Thoracic aorta (tissue), 2 donors: Measurements from ENCODE around the gene U2AF2. TPM values are rescaled to one million over a fixed set of nuclear protein-coding genes. Genes with fewer than 3 reads are reported as not detected.

ENCODE experiments used
- ATAC-seq: fragments of 150-250 bp; one replicate; pipeline ENCODE4 v1.8.0; 2017; ENCODE audit warnings: low read depth; ENCODE audit not compliant: insufficient number of reproducible peaks, low FRiP score
- DNase-seq: peaks from one replicate; pipeline ENCODE4 v3.0.0-alpha.2; 2020; ENCODE audit warnings: low spot score
- H3K27ac ChIP-seq, 2 donors: fragments of 200-600 bp; sonication (generic); 1 replicate in 1 of 2; 2 replicates in 1 of 2; pipeline ENCODE4 v1.5.1; 2016; ENCODE audit warnings: mild to moderate bottlenecking in 2 of 2, moderate library complexity in 2 of 2
- H3K27me3 ChIP-seq: fragments of 200-600 bp; sonication (generic); replicated peaks from 2 replicates; pipeline ENCODE4 v1.6.0; 2016; ENCODE audit warnings: mild to moderate bottlenecking; ENCODE audit not compliant: insufficient read depth
- H3K36me3 ChIP-seq: fragments of 200-600 bp; sonication (generic); one replicate; pipeline ENCODE4 v1.5.1; 2016
- H3K4me1 ChIP-seq, 2 donors: fragments of 200-600 bp; sonication (generic); 1 replicate in 1 of 2; 2 replicates in 1 of 2; pipeline versions ENCODE4 v1.5.1 to v1.6.0; 2016; ENCODE audit warnings: low read depth in 2 of 2, mild to moderate bottlenecking in 1 of 2; ENCODE audit not compliant: control insufficient read depth in 1 of 2
- H3K4me3 ChIP-seq: fragments of 200-600 bp; sonication (generic); 2 replicates; pipeline ENCODE4 v1.5.1; 2016; ENCODE audit warnings: mild to moderate bottlenecking
- H3K9me3 ChIP-seq: fragments of 200-600 bp; sonication (generic); 2 replicates; pipeline ENCODE4 v1.5.1; 2016
- CTCF ChIP-seq: fragments of 200-600 bp; sonication (generic); IDR thresholded peaks from one replicate; pipeline ENCODE4 v1.5.1; 2019; ENCODE audit warnings: antibody characterized with exemption
- total RNA-seq, 2 donors: library from RNA; depleted of rRNA; stranded (reverse); fragments of >200 nt; gene quantifications; one replicate each; pipeline versions ENCODE4 v1.1.0 to v1.2.3, GENCODE V29; 2016

The U2AF2 gene
- total RNA-seq, 2 donors from 2014 or later: 77.3 to 106 TPM

GRCh38 chr19:55690109-55690768 lies 35.4 kb downstream of the U2AF2 start:
- no peak for TF ChIP-seq CTCF
- DNase-seq (no peak), ATAC-seq (no peak)
- H3K27ac ChIP-seq: no peak overlapping the region
- H3K36me3 ChIP-seq: peaks cover 73% of the 10 kb centered on the region
- H3K27me3 ChIP-seq: no peaks in the 10 kb centered on the region
- H3K4me1 ChIP-seq: no peaks in the 10 kb centered on the region
- no peaks in the 10 kb centered on the region for H3K9me3 ChIP-seq
- H3K4me3 ChIP-seq: no peak overlapping the region

GRCh38 chr19:55690769-55691545 lies 36.1 kb downstream of the U2AF2 start:
- DNase-seq: no peak
- Histone ChIP-seq H3K36me3 (peaks cover 73% of the 10 kb centered on the region), H3K27ac (no peak overlapping the region), H3K4me3 (no peak overlapping the region), H3K27me3 (no peaks in the 10 kb centered on the region), H3K4me1 (no peaks in the 10 kb centered on the region), H3K9me3 (no peaks in the 10 kb centered on the region)
- no peak for ATAC-seq
- no peak for TF ChIP-seq CTCF

- no peaks in the 10 kb centered on the region for H3K4me1 ChIP-seq
- ATAC-seq: no peak
- no peak overlapping the region for H3K4me3 ChIP-seq
- H3K9me3 ChIP-seq: no peaks in the 10 kb centered on the region
- no peaks in the 10 kb centered on the region for H3K27me3 ChIP-seq
- no peak for TF ChIP-seq CTCF
- no peak overlapping the region for H3K27ac ChIP-seq
- H3K36me3 ChIP-seq: peaks cover 78% of the 10 kb centered on the region
- DNase-seq: no peak
Measured at GRCh38 chr19:55691561-55692481, 37.0 kb downstream of the U2AF2 start.

GRCh38 chr19:55692681-55693081 lies 37.8 kb downstream of the U2AF2 start:
- Histone ChIP-seq H3K4me1 (no peaks in the 10 kb centered on the region), H3K9me3 (no peaks in the 10 kb centered on the region), H3K27me3 (no peaks in the 10 kb centered on the region), H3K4me3 (no peak overlapping the region), H3K36me3 (peaks cover 77% of the 10 kb centered on the region), H3K27ac (no peak overlapping the region)
- no peak for TF ChIP-seq CTCF
- DNase-seq: no peak
- ATAC-seq: no peak
